Parathyroid adenoma (tissue), 2 donors: Measurements from ENCODE around the gene E2F3.

ENCODE experiments used
- H2AFZ ChIP-seq: fragments of 300-600 bp; sonication (generic); one replicate; pipeline ENCODE4 v1.7.0; 2017; ENCODE audit warnings: antibody characterized with exemption, mild to moderate bottlenecking
- H3K27ac ChIP-seq: fragments of 300-600 bp; sonication (generic); one replicate; pipeline ENCODE4 v1.7.0; 2017
- H3K27me3 ChIP-seq: fragments of 300-600 bp; sonication (generic); one replicate; pipeline ENCODE4 v1.7.0; 2017; ENCODE audit warnings: low read length; ENCODE audit not compliant: control insufficient read depth, insufficient read depth
- H3K36me3 ChIP-seq: fragments of 300-600 bp; sonication (generic); one replicate; pipeline ENCODE4 v1.7.0; 2017; ENCODE audit warnings: low read length; ENCODE audit not compliant: control insufficient read depth, insufficient read depth
- H3K4me1 ChIP-seq: fragments of 300-600 bp; sonication (generic); one replicate; pipeline ENCODE4 v1.7.0; 2017; ENCODE audit warnings: control low read depth
- H3K4me2 ChIP-seq: fragments of 300-600 bp; sonication (generic); one replicate; pipeline ENCODE4 v1.7.0; 2017; ENCODE audit warnings: low read length
- H3K4me3 ChIP-seq: fragments of 300-600 bp; sonication (generic); one replicate; pipeline ENCODE4 v1.7.0; 2017; ENCODE audit warnings: low read depth, low read length
- H3K79me2 ChIP-seq: fragments of 300-600 bp; sonication (generic); one replicate; pipeline ENCODE4 v1.7.0; 2017; ENCODE audit warnings: control low read depth
- H3K9ac ChIP-seq: fragments of 300-600 bp; sonication (generic); one replicate; pipeline ENCODE4 v1.7.0; 2017; ENCODE audit warnings: mild to moderate bottlenecking
- H3K9me3 ChIP-seq: fragments of 300-600 bp; sonication (generic); one replicate; pipeline ENCODE4 v1.7.0; 2017; ENCODE audit warnings: low read length; ENCODE audit not compliant: control insufficient read depth
- CTCF ChIP-seq: fragments of 300-600 bp; sonication (generic); IDR thresholded peaks from one replicate; pipeline ENCODE4 v1.7.0; 2017; ENCODE audit warnings: antibody characterized with exemption, mild to moderate bottlenecking
- donor health status: primary hyperparathyroidism.

E2F3 gene

GRCh38 chr6:20454204-20454824 is 52.6 kb downstream of the E2F3 start:
- no peak overlapping the region for H3K9ac ChIP-seq
- no peaks in the 10 kb centered on the region for H3K4me1 ChIP-seq
- H3K4me2 ChIP-seq, result no peak overlapping the region
- no peak overlapping the region for H3K4me3 ChIP-seq
- no peak overlapping the region for H3K27ac ChIP-seq
- no peak overlapping the region for H2AFZ ChIP-seq
- H3K36me3 ChIP-seq, result no peaks in the 10 kb centered on the region
- no peaks in the 10 kb centered on the region for H3K79me2 ChIP-seq
- H3K9me3 ChIP-seq, result no peaks in the 10 kb centered on the region
- TF ChIP-seq CTCF, result no peak
- no peaks in the 10 kb centered on the region for H3K27me3 ChIP-seq

- H3K4me2 ChIP-seq, result no peak overlapping the region
- no peak overlapping the region for H2AFZ ChIP-seq
- H3K4me3 ChIP-seq, result no peak overlapping the region
- no peaks in the 10 kb centered on the region for H3K9me3 ChIP-seq
- no peaks in the 10 kb centered on the region for H3K27me3 ChIP-seq
- no peak for TF ChIP-seq CTCF
- no peak overlapping the region for H3K27ac ChIP-seq
- no peaks in the 10 kb centered on the region for H3K79me2 ChIP-seq
- no peaks in the 10 kb centered on the region for H3K36me3 ChIP-seq
- H3K9ac ChIP-seq, result no peak overlapping the region
- no peaks in the 10 kb centered on the region for H3K4me1 ChIP-seq
Measured at GRCh38 chr6:20455251-20455940, 53.7 kb downstream of the E2F3 start.

- Histone ChIP-seq H3K4me3 (no peak overlapping the region), H3K4me1 (no peaks in the 10 kb centered on the region), H3K4me2 (no peak overlapping the region), H2AFZ (no peak overlapping the region), H3K27me3 (no peaks in the 10 kb centered on the region), H3K27ac (no peak overlapping the region), H3K79me2 (no peaks in the 10 kb centered on the region), H3K9me3 (no peaks in the 10 kb centered on the region), H3K36me3 (no peaks in the 10 kb centered on the region), H3K9ac (no peak overlapping the region)
- TF ChIP-seq CTCF, result no peak
Measured at GRCh38 chr6:20458027-20458894, 56.6 kb downstream of the E2F3 start.

GRCh38 chr6:20459682-20460081 is 58.0 kb downstream of the E2F3 start:
- Histone ChIP-seq H3K4me2 (no peak overlapping the region), H3K79me2 (no peaks in the 10 kb centered on the region), H3K4me1 (no peaks in the 10 kb centered on the region), H3K4me3 (no peak overlapping the region), H3K9me3 (no peaks in the 10 kb centered on the region), H3K27ac (no peak overlapping the region), H3K36me3 (no peaks in the 10 kb centered on the region), H3K27me3 (no peaks in the 10 kb centered on the region), H2AFZ (no peak overlapping the region), H3K9ac (no peak overlapping the region)
- TF ChIP-seq CTCF, result no peak
